ENCODE data around the gene HIRA.

GRCh38 chr22:19434401-19434800 is 2.9 kb upstream of the HIRA start:
- TF ChIP-seq CTCF (IDR thresholded peaks at IDR 0.05): no peak
- no peak for TF ChIP-seq POLR2A (IDR thresholded peaks at IDR 0.05)
